ENCODE measurements around the gene SYNE1. TPM values are rescaled to one million over a fixed set of nuclear protein-coding genes. Genes with fewer than 3 reads are reported as not detected.
"Not testable (repeated sequence)": the region's sequence is repeated elsewhere in the genome, so short reads cannot be mapped to it uniquely, and the experiment has no call there.

SYNE1 gene
- total and polyA plus RNA-seq, 10 of the 15 experiments (the other 5 are each of a cell fraction or from before 2014, with no cell fraction given) = 2.3 to 28.7 (median 14.1) TPM

GRCh38 chr6:152499931-152500330 lies 137.2 kb downstream of the SYNE1 start:
- in situ Hi-C loops (cut with MboI) = no loop called here
- no peak overlapping the region for H2AFZ ChIP-seq (ENCODE audit: control insufficient read depth, low read depth, low read length)
- no peaks in the 10 kb centered on the region for H3K27me3 ChIP-seq (replicated peaks in 1 of 2; ENCODE audit: control insufficient read depth in 2 of 2, insufficient read depth in 2 of 2, low read length in 1 of 2)
- ChIA-PET RAD21 (ENCODE audit: unreplicated experiment) (no interaction called here), SMC1A (ENCODE audit: uncharacterized antibody, unreplicated experiment) (interaction anchor here (0.9 kb wide), 1 partner anchor 14 kb away, joined by 4 read pairs; no protein-coding TSS in a partner anchor), POLR2A (no interaction called here), CTCF (interaction anchor here (0.6 to 1.3 kb wide), 2 partner anchors 15 to 54 kb away, joined by 3 read pairs; no protein-coding TSS in a partner anchor)
- H4K20me1 ChIP-seq (ENCODE audit: control insufficient read depth, insufficient read depth) = no peaks in the 10 kb centered on the region
- H3K9me3 ChIP-seq (replicated peaks; ENCODE audit: control insufficient read depth, insufficient read depth, low read length) = no peaks in the 10 kb centered on the region
- 50% methylated on average over 2 of the region's 2 CpGs for WGBS (ENCODE audit: insufficient coverage, insufficient replicate concordance, low lambda C conversion rate, missing lambda C conversion rate)
- H3K4me2 ChIP-seq (ENCODE audit: control insufficient read depth, insufficient read depth) = no peak overlapping the region
- no peak for DNase-seq (ENCODE audit: low read depth, low spot score)
- no peak for FAIRE-seq
- H3K79me2 ChIP-seq (ENCODE audit: control insufficient read depth, insufficient read depth, low read length) = no peaks in the 10 kb centered on the region
- no peaks in the 10 kb centered on the region for H3K36me3 ChIP-seq (ENCODE audit: control insufficient read depth in 2 of 2, insufficient read depth in 2 of 2, low read length in 1 of 2)
- no peak overlapping the region for H3K9ac ChIP-seq (ENCODE audit: control insufficient read depth, insufficient read depth, low read length)
- intact Hi-C loops (cut with micrococcal nuclease; ENCODE audit: unreplicated experiment) = no loop called here
- H3K27ac ChIP-seq (ENCODE audit: control insufficient read depth, insufficient read depth) = no peak overlapping the region
- BruUV-seq (replicated peaks) = no TSS peak
- no peak overlapping the region for H3K4me3 ChIP-seq
- ATAC-seq = no peak
- TF ChIP-seq ZNF384 (IDR thresholded peaks at IDR 0.05; ENCODE audit: borderline replicate concordance, low read depth, low read length) (no peak), ASH2L (IDR thresholded peaks at IDR 0.05; ENCODE audit: borderline replicate concordance, low read depth) (no peak), CHD4 (IDR thresholded peaks at IDR 0.05) (no peak), HSF1 (IDR thresholded peaks at IDR 0.05; ENCODE audit: low read depth, low read length) (no peak), HDAC2 (IDR thresholded peaks at IDR 0.05) (no peak)
- H3K4me1 ChIP-seq (ENCODE audit: control insufficient read depth, insufficient read depth, low read length) = no peaks in the 10 kb centered on the region

GRCh38 chr6:152496731-152497130 lies 140.4 kb downstream of the SYNE1 start:
- WGBS (ENCODE audit: insufficient coverage, insufficient replicate concordance, low lambda C conversion rate, missing lambda C conversion rate) = 44% methylated on average over 5 of the region's 5 CpGs
- CTCF ChIA-PET = interaction anchor here (0.7 to 1.1 kb wide), 3 partner anchors 10 to 1470 kb away, joined by 3 to 4 read pairs (median 3); no protein-coding TSS in a partner anchor
- TF ChIP-seq RBBP5 (conservative IDR thresholded peaks at IDR 0.05) (no peak), SUPT20H (IDR thresholded peaks at IDR 0.05; ENCODE audit: borderline replicate concordance, control insufficient read depth, low read depth, low read length) (no peak)
- SMC1A ChIA-PET (ENCODE audit: uncharacterized antibody, unreplicated experiment) = interaction anchor here (1.3 kb wide), 1 partner anchor 28 kb away, joined by 3 read pairs; no protein-coding TSS in a partner anchor
- no TSS peak for BruUV-seq (replicated peaks)
- H3K27ac ChIP-seq (ENCODE audit: control insufficient read depth, insufficient read depth) = no peak overlapping the region
- no peaks in the 10 kb centered on the region for H3K79me2 ChIP-seq (ENCODE audit: control insufficient read depth, insufficient read depth, low read length)
- RAD21 ChIA-PET (ENCODE audit: unreplicated experiment) = no interaction called here
- intact Hi-C loops (cut with micrococcal nuclease; ENCODE audit: unreplicated experiment) = no loop called here
- DNase-seq (ENCODE audit: low read depth, low spot score) = no peak
- in situ Hi-C loops (cut with MboI) = no loop called here
- ATAC-seq = no peak
- H3K4me3 ChIP-seq = no peak overlapping the region
- no peak overlapping the region for H3K4me2 ChIP-seq (ENCODE audit: control insufficient read depth, insufficient read depth)
- FAIRE-seq = no peak
- no peak overlapping the region for H2AFZ ChIP-seq (ENCODE audit: control insufficient read depth, low read depth, low read length)
- H3K9me3 ChIP-seq (replicated peaks; ENCODE audit: control insufficient read depth, insufficient read depth, low read length) = no peaks in the 10 kb centered on the region
- no peak overlapping the region for H3K9ac ChIP-seq (ENCODE audit: control insufficient read depth, insufficient read depth, low read length)
- POLR2A ChIA-PET = no interaction called here
- no peaks in the 10 kb centered on the region for H3K36me3 ChIP-seq (ENCODE audit: control insufficient read depth in 2 of 2, insufficient read depth in 2 of 2, low read length in 1 of 2)
- H4K20me1 ChIP-seq (ENCODE audit: control insufficient read depth, insufficient read depth) = no peaks in the 10 kb centered on the region
- no peaks in the 10 kb centered on the region for H3K4me1 ChIP-seq (ENCODE audit: control insufficient read depth, insufficient read depth, low read length)
- H3K27me3 ChIP-seq (replicated peaks in 1 of 2; ENCODE audit: control insufficient read depth in 2 of 2, insufficient read depth in 2 of 2, low read length in 1 of 2) = no peaks in the 10 kb centered on the region

- H3K9me3 ChIP-seq (replicated peaks; ENCODE audit: control insufficient read depth, insufficient read depth, low read length); FAIRE-seq; H3K4me3 ChIP-seq; intact Hi-C loops (cut with micrococcal nuclease; ENCODE audit: unreplicated experiment); POLR2A ChIA-PET; SMC1A ChIA-PET (ENCODE audit: uncharacterized antibody, unreplicated experiment); RAD21 ChIA-PET (ENCODE audit: unreplicated experiment); in situ Hi-C loops (cut with MboI); DNase-seq (ENCODE audit: low read depth, low spot score); H2AFZ ChIP-seq (ENCODE audit: control insufficient read depth, low read depth, low read length); CTCF ChIA-PET; H3K79me2 ChIP-seq (ENCODE audit: control insufficient read depth, insufficient read depth, low read length); BruUV-seq (replicated peaks); H3K4me1 ChIP-seq (ENCODE audit: control insufficient read depth, insufficient read depth, low read length); H3K36me3 ChIP-seq (ENCODE audit: control insufficient read depth in 2 of 2, insufficient read depth in 2 of 2, low read length in 1 of 2); H3K27me3 ChIP-seq (replicated peaks in 1 of 2; ENCODE audit: control insufficient read depth in 2 of 2, insufficient read depth in 2 of 2, low read length in 1 of 2); H3K4me2 ChIP-seq (ENCODE audit: control insufficient read depth, insufficient read depth); H3K9ac ChIP-seq (ENCODE audit: control insufficient read depth, insufficient read depth, low read length); H4K20me1 ChIP-seq (ENCODE audit: control insufficient read depth, insufficient read depth); ATAC-seq; H3K27ac ChIP-seq (ENCODE audit: control insufficient read depth, insufficient read depth): not testable (repeated sequence)
- WGBS (ENCODE audit: insufficient coverage, insufficient replicate concordance, low lambda C conversion rate, missing lambda C conversion rate) = 27% methylated on average over 6 of the region's 6 CpGs
Measured at GRCh38 chr6:152495456-152495855, 141.7 kb downstream of the SYNE1 start.
